ENCODE results near the gene TLN1.

The TLN1 gene, protein sequence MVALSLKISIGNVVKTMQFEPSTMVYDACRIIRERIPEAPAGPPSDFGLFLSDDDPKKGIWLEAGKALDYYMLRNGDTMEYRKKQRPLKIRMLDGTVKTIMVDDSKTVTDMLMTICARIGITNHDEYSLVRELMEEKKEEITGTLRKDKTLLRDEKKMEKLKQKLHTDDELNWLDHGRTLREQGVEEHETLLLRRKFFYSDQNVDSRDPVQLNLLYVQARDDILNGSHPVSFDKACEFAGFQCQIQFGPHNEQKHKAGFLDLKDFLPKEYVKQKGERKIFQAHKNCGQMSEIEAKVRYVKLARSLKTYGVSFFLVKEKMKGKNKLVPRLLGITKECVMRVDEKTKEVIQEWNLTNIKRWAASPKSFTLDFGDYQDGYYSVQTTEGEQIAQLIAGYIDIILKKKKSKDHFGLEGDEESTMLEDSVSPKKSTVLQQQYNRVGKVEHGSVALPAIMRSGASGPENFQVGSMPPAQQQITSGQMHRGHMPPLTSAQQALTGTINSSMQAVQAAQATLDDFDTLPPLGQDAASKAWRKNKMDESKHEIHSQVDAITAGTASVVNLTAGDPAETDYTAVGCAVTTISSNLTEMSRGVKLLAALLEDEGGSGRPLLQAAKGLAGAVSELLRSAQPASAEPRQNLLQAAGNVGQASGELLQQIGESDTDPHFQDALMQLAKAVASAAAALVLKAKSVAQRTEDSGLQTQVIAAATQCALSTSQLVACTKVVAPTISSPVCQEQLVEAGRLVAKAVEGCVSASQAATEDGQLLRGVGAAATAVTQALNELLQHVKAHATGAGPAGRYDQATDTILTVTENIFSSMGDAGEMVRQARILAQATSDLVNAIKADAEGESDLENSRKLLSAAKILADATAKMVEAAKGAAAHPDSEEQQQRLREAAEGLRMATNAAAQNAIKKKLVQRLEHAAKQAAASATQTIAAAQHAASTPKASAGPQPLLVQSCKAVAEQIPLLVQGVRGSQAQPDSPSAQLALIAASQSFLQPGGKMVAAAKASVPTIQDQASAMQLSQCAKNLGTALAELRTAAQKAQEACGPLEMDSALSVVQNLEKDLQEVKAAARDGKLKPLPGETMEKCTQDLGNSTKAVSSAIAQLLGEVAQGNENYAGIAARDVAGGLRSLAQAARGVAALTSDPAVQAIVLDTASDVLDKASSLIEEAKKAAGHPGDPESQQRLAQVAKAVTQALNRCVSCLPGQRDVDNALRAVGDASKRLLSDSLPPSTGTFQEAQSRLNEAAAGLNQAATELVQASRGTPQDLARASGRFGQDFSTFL (N-terminal part only)

GRCh38 chr9:35732185-35732799, at the start of gene TLN1, which contains the start of gene CREB3:
Gene TLN1 (minus strand): TSS chr9:35732195. CDS start chr9:35725694, 6,501 bp downstream.
Gene CREB3 (plus strand): TSS chr9:35732666. CDS start chr9:35732773, 107 bp downstream.
- peak; percentile 96 for DNase-seq

DNA sequence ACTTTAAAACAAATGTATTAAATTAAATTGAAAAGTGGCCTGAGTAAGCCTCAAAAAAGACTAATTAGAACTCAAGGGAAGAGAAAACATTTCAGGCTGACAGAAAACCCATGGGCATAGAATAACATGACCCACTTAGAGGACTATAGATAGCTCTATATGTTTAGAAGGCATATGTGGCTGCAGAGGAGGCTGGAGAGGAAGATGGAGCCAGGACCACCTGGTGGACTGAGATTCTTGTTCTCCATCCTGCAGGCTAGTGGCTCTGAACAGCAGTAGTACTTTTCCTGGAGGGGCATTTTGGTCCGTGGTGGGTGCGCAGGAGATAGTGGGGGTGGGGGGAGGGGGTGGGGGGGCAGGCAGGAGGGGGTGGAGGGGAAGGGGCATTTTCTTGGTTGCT, 49.1 kb upstream of the TLN1 start:
- DNase-seq = no peak

GRCh38 chr9:35778496-35778895, 46.5 kb upstream of the TLN1 start:
- no peak for DNase-seq

GRCh38 chr9:35776018-35776417, 44.0 kb upstream of the TLN1 start:
- DNase-seq = no peak

DNA sequence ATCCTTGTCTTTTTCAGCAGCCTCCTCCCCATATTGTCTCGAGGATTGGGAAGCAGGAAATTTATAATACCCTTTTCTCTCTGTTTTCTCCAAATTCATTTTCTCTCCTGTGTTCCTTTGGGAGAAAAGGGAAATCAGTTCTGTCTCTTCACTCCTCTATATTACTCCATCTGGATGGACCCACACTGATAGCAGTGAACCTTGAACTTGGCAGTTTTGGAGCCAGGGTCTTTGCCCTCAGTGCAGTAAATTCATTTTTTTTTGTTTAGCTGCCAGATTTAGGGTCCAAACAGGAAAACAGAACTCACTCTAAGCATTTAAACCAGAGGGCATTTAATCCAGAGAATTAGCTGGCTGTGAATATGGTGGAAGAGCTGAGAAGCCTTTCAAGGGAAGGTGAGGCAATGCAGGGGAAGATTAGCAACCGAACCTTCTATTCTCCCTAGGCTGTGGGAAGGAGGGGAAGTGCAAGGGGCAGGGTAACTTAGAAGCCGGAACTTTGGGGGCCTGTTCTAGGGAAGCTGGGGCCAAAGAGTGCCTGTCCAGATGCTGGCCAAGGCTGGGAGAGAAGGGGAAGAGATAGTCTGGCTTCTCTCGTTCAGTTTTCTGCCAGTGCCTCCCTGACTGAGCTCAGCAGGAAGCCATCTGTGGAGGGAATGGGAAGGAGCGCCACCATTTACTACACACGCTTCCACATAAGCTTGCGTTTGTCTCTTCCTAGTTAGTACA, 43.1 kb upstream of the TLN1 start:
- no peak for DNase-seq

DNA sequence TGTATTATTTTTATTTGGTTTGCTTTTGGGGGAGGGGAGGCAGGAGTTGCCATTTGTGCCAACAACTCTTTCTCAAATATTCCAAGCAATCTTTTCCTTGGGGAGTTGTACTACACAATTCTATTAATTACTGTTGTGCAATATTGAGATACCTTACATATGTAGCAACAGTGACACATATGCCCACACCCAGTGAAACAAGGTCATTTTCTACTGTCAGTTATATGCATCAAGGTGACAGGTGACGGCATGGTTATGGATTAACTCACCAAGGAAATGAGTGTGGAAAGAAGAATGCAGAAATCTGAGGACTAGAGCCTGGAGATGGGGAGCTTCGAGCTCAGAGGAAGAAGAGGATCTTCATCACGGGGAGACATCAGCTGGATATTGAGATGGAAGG, 39.9 kb upstream of the TLN1 start:
- DNase-seq = no peak

GRCh38 chr9:35771534-35771933, 39.5 kb upstream of the TLN1 start:
- no peak for DNase-seq

DNA sequence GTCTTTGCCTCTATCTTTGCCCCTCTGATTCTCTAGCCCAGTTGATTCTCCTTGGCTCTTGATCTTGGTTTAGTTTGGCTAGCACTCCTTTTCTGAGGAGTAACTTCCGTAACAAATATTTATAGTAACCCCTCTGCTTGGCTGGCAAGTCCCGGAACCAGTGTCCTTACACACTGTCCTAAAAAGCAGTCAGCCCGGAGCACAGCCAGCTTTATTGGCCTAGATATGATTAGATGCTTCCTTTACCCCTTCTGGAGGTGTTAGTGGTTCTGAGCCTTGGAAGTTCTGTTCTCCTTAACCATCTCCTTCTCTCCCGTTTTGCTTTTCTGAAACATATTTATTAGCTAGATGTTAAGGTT, 39.1 kb upstream of the TLN1 start:
- DNase-seq = no peak

- no peak for DNase-seq
These were observed 37.8 kb upstream of the TLN1 start for GRCh38 chr9:35769763-35770162.

DNA sequence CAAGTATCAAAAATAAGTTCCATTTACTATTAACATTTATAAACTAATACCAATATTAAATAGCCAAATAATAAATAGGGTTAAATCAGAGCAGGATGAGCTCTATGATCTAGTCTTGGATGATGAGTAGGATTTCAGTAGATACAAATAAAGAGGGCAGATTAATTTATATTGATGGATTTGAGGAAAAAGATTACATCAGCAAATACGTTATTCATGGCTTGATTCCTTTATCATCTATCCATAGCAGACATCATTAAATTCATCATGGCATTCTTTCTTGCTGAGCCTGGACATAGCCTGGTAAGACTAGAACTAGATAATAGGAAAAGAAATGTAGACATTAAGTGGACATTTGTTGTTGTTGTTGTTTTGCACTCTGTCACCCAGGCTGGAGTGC, 35.5 kb upstream of the TLN1 start:
- no peak for DNase-seq

DNA sequence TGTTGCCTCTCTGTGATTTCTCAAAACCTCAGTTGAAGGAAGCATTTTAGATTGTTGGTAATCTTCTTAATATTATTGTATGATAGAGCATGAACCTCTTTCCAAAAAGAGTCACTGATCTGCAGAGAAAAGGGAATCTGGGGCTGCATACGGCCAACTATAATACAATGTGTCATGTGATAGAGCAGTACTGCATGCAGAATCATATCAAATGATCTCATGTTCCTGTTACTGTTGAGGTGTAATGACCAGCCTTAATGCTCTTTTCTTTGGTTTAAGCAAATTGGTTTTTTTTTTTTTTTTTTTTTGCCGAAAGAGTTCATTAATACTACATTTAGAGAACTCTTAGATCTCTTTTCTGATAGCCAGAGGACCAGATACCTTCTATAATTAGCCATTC, 35.0 kb upstream of the TLN1 start:
- no peak for DNase-seq

DNA sequence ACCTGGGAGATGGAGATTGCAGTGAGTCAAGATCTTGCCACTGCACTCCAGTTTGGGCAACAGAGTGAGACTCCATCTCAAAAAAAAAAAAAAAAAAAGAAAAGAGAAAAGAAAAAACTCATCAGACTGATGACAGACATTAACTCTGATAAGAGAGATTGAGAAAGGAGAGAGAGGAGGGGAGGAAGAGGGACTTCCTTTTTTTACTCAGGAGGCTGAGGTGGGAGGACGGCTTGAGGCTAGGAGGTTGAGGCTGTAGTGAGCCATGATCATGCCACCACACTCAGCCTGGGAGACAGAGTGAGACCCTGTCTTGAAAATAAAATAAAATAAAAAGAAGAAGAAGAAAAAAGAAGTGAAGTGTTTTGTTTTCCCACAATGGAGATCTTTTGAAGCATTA, 31.8 kb upstream of the TLN1 start:
- no peak for DNase-seq

- no peak for DNase-seq
These were observed 31.2 kb upstream of the TLN1 start for GRCh38 chr9:35763181-35763580.

DNA sequence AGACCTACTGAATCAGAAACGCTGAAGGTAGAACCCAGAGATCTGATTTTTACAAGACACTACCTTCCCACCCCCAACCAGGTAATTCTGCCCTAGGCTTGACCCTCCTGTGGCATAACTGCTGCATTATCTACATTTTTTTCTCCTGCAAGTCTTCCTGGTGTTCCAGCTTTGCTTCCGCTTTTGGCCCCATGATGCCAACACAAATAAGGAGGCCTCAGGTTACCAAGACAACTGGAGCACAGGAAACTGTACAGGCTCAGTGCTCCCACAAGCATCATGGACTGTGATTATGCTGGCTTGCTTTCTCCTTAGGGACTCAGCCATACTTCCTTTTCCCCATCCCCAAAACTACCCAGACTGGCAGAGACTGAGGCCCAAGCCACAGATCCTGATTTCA, 28.7 kb upstream of the TLN1 start:
- no peak for DNase-seq

DNA sequence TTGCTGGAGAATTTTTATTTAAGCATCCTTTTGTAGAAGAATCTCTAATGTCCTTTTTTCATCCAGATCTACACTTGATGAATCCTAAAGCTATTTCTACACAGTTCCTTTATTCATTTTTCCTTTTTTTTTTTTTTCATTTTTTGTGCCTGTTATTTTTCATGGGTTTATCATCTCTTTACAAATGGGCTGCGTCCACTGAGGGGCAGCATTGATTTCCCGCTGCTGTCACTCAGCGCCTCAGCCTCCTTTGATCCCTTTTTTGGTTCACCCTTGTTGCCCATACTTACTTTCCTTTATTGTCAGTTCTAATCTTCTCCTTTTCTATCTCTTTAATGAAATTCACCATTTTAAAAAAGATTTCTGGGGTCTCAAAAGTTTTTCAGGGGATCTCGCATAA, 27.8 kb upstream of the TLN1 start:
- DNase-seq = no peak

- no peak for DNase-seq
These were observed 26.6 kb upstream of the TLN1 start for GRCh38 chr9:35758475-35759050.

GRCh38 chr9:35757892-35758275, 25.9 kb upstream of the TLN1 start:
- no peak for DNase-seq

GRCh38 chr9:35757226-35757891, 25.4 kb upstream of the TLN1 start:
- DNase-seq = peak; percentile 71

GRCh38 chr9:35756275-35757225, 24.6 kb upstream of the TLN1 start:
- peak; percentile 89 for DNase-seq

DNA sequence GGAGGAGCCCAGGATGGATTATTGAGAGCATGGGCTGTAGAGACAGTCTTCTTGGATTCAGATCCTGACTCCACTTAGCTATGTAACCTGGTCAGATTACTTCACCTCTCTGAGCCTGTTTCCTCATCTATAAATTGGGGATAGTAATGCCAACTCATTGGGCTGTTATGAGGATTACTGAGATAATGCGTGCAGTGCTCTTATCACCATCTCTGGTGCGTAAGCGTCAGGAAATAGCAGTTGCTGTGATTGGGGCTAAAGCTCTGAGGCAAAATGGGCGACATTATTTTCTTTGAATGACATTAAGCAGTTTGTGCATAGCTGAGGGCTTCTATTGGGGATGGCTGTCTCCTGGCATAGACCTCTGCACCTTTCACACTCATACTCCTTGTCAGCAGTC, 23.1 kb upstream of the TLN1 start:
- DNase-seq = no peak
